OCI-LY3 (cell line): ENCODE results near the gene NTNG1.

Experiments used
- H2AFZ ChIP-seq: fragments of 200-600, 300-600 bp; shearing (Covaris generic); 2 replicates; pipeline ENCODE4 v1.6.0; 2014; ENCODE audit warnings: antibody characterized with exemption, low read depth, low read length
- H3K27ac ChIP-seq: fragments of 200-600, 300-600 bp; sonication (generic); 2 replicates; pipeline ENCODE4 v1.5.1; 2014; ENCODE audit warnings: mild to moderate bottlenecking, low read length, moderate library complexity, mixed read lengths
- H3K27me3 ChIP-seq: fragments of 200-600, 300-600 bp; sonication (generic); 2 replicates; pipeline ENCODE4 v1.6.1; 2014; ENCODE audit warnings: low read depth, low read length, mixed read lengths
- H3K36me3 ChIP-seq: fragments of 200-600, 300-600 bp; sonication (generic); replicated peaks from 2 replicates; pipeline ENCODE3; 2014; ENCODE audit warnings: low read depth, low read length, mixed read lengths
- H3K4me1 ChIP-seq: fragments of 300-600, 200-600 bp; sonication (generic); 2 replicates; pipeline ENCODE4 v1.6.1; 2014; ENCODE audit warnings: low read length, mixed read lengths
- H3K4me2 ChIP-seq: fragments of 200-600, 300-600 bp; sonication (generic); 2 replicates; pipeline ENCODE4 v1.6.1; 2014; ENCODE audit warnings: low read length, mixed read lengths
- H3K4me3 ChIP-seq: fragments of 300-600, 200-600 bp; sonication (generic); 2 replicates; pipeline ENCODE4 v1.5.1; 2014; ENCODE audit warnings: antibody characterized with exemption, mild to moderate bottlenecking, low read length, moderate library complexity
- H3K79me2 ChIP-seq: fragments of 300-600, 200-600 bp; shearing (Covaris generic); 2 replicates; pipeline ENCODE4 v1.6.1; 2014; ENCODE audit warnings: mild to moderate bottlenecking, low read length, mixed read lengths
- H3K9ac ChIP-seq: fragments of 300-600, 200-600 bp; shearing (Covaris generic); 2 replicates; pipeline ENCODE4 v1.6.0; 2014; ENCODE audit warnings: mild to moderate bottlenecking, low read length, moderate library complexity
- H3K9me3 ChIP-seq: fragments of 200-600, 300-600 bp; shearing (Covaris generic); 2 replicates; pipeline ENCODE4 v1.6.1; 2014; ENCODE audit warnings: low read length, mixed read lengths; ENCODE audit not compliant: insufficient read depth
- H4K20me1 ChIP-seq: fragments of 200-600, 300-600 bp; sonication (generic); 2 replicates; pipeline ENCODE4 v1.6.1; 2016; ENCODE audit warnings: low read length, mixed read lengths; ENCODE audit not compliant: insufficient read depth
- CTCF ChIP-seq: fragments of 200-600, 300-600 bp; sonication (generic); IDR thresholded peaks from 2 replicates; pipeline ENCODE4 v1.5.1; 2014; ENCODE audit warnings: antibody characterized with exemption, low read length, low read depth
- EZH2phosphoT487 ChIP-seq: fragments of 200-600 bp; shearing (Covaris generic); IDR thresholded peaks from 2 replicates; pipeline ENCODE4 v1.6.1; 2018; ENCODE audit warnings: antibody characterized with exemption, mixed run types, low read depth

NTNG1 gene

GRCh38 chr1:107457989-107458388 is 317.1 kb downstream of the NTNG1 start:
- H3K27ac ChIP-seq: no peak overlapping the region
- H2AFZ ChIP-seq: no peak overlapping the region
- H3K4me3 ChIP-seq: no peak overlapping the region
- no peak overlapping the region for H3K4me2 ChIP-seq
- H3K9me3 ChIP-seq: no peaks in the 10 kb centered on the region
- no peaks in the 10 kb centered on the region for H3K27me3 ChIP-seq
- no peaks in the 10 kb centered on the region for H3K79me2 ChIP-seq
- no peak overlapping the region for H3K9ac ChIP-seq
- H3K36me3 ChIP-seq: peaks cover under 1% of the 10 kb centered on the region
- no peaks in the 10 kb centered on the region for H4K20me1 ChIP-seq
- H3K4me1 ChIP-seq: peaks cover 22% of the 10 kb centered on the region
- TF ChIP-seq CTCF (no peak), EZH2phosphoT487 (no peak)

- Histone ChIP-seq H3K27me3 (no peaks in the 10 kb centered on the region), H4K20me1 (no peaks in the 10 kb centered on the region), H3K4me3 (no peak overlapping the region), H2AFZ (no peak overlapping the region), H3K36me3 (no peaks in the 10 kb centered on the region), H3K9ac (no peak overlapping the region), H3K79me2 (no peaks in the 10 kb centered on the region), H3K27ac (no peak overlapping the region), H3K4me1 (peaks cover 15% of the 10 kb centered on the region), H3K9me3 (no peaks in the 10 kb centered on the region), H3K4me2 (peak overlapping the region; percentile 27; the same call in 1 of the 2 replicates)
- TF ChIP-seq EZH2phosphoT487: no peak
- peak; percentile 33 for TF ChIP-seq CTCF
Measured at GRCh38 chr1:107459204-107459904, 318.5 kb downstream of the NTNG1 start.

GRCh38 chr1:107460035-107460434 is 319.2 kb downstream of the NTNG1 start:
- no peaks in the 10 kb centered on the region for H4K20me1 ChIP-seq
- H3K9me3 ChIP-seq: no peaks in the 10 kb centered on the region
- no peak overlapping the region for H3K9ac ChIP-seq
- H3K4me1 ChIP-seq: peaks cover 21% of the 10 kb centered on the region
- H3K4me3 ChIP-seq: no peak overlapping the region
- no peaks in the 10 kb centered on the region for H3K36me3 ChIP-seq
- no peak overlapping the region for H2AFZ ChIP-seq
- no peaks in the 10 kb centered on the region for H3K79me2 ChIP-seq
- H3K27ac ChIP-seq: no peak overlapping the region
- TF ChIP-seq EZH2phosphoT487: no peak
- no peak for TF ChIP-seq CTCF
- no peaks in the 10 kb centered on the region for H3K27me3 ChIP-seq
- H3K4me2 ChIP-seq: peak overlapping the region; percentile 27; the same call in 1 of the 2 replicates

GRCh38 chr1:107464827-107465226 is 324.0 kb downstream of the NTNG1 start:
- Histone ChIP-seq H3K4me3 (no peak overlapping the region), H3K4me1 (peaks cover 12% of the 10 kb centered on the region; the same call in 1 of the 2 replicates), H2AFZ (no peak overlapping the region), H4K20me1 (no peaks in the 10 kb centered on the region), H3K36me3 (no peaks in the 10 kb centered on the region), H3K9ac (no peak overlapping the region), H3K27ac (no peak overlapping the region), H3K4me2 (peak overlapping the region; percentile 14; the same call in 1 of the 2 replicates), H3K79me2 (no peaks in the 10 kb centered on the region), H3K27me3 (no peaks in the 10 kb centered on the region), H3K9me3 (no peaks in the 10 kb centered on the region)
- TF ChIP-seq EZH2phosphoT487 (no peak), CTCF (no peak)
